ENCODE data around the gene CDKN1C.
"Not testable (repeated sequence)": the region's sequence is repeated elsewhere in the genome, so short reads cannot be mapped to it uniquely, and the experiment has no call there.

Gene CDKN1C

DNA sequence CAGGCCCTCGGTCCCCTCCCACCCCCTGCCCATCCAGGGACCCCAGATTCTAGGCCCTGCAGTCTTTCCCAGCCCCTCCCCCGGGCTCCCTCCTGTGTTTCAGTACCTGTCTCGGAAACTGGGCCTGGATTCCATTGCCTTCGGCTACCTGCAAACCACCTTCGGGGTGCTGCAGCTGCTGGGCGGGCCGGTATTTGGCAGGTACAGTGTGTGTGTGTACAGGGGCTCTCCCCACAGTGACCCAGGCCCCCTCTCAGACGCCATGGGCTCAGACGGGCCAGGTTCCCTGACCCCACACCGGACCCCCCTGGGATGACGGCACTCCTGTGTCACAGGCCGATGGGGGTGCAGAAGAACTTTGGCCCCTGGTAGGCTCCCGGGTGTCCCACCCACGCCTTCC lies 22.6 kb upstream of the CDKN1C start:
- ChIA-PET POLR2A (no interaction called here), CTCF (no interaction called here)
- Histone ChIP-seq H3K27ac (ENCODE audit: insufficient read depth in 1 of 2, low read depth in 1 of 2, low read length in 2 of 2, poor library complexity in 1 of 2, severe bottlenecking in 2 of 2) (no peak overlapping the region), H3K27me3 (replicated peaks in 2 of 5; ENCODE audit: control insufficient read depth in 4 of 5, insufficient read depth in 5 of 5, low read length in 4 of 5) (peaks cover 0 to 9% (median 0%) of the 10 kb centered on the region in 5 experiments), H3K36me3 (ENCODE audit: control insufficient read depth in 4 of 4, insufficient read depth in 4 of 4, low read length in 3 of 4) (no peaks in the 10 kb centered on the region), H3K4me1 (ENCODE audit: control extremely low read depth in 1 of 4, control insufficient read depth in 4 of 4, insufficient read depth in 4 of 4, low read length in 3 of 4) (peaks cover 0 to 15% (median 11%) of the 10 kb centered on the region in 4 experiments), H3K4me3 (ENCODE audit: control insufficient read depth in 1 of 7, extremely low read depth in 1 of 7, insufficient read depth in 4 of 7, low read depth in 2 of 7, low read length in 6 of 7) (no peak overlapping the region), H3K9me3 (ENCODE audit: control extremely low read depth in 1 of 5, control insufficient read depth in 4 of 5, insufficient read depth in 2 of 5, low read depth in 1 of 5, low read length in 4 of 5) (no peaks in the 10 kb centered on the region)
- 97% methylated on average over 12 of the region's 14 CpGs for WGBS (ENCODE audit: insufficient coverage)
- no peak for DNase-seq

DNA sequence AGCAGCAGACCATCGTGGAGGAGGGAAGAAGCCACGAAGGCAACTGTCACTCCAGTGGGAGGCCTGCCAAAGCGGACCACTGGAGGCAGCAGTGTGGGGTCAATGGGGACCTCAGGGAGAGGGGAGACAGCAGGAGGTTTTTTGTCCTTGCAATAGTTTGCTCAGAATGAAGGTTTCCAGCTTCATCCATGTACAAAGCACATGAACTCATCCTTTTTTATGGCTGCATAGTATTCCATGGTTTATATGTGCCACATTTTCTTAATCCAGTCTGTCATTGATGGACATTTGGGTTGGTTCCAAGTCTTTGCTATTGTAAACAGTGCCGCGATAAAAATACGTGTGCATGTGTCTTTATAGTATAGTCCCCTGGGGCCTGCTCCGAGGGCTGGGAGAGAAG lies 19.7 kb upstream of the CDKN1C start:
- CTCF ChIA-PET, result interaction anchor here (2.4 to 4.0 kb wide), 3 partner anchors 13 to 373 kb away, joined by 14 to 18 read pairs (median 17); no protein-coding TSS in a partner anchor
- POLR2A ChIA-PET; H3K4me3 ChIP-seq (ENCODE audit: control insufficient read depth in 1 of 7, extremely low read depth in 1 of 7, insufficient read depth in 4 of 7, low read depth in 2 of 7, low read length in 6 of 7); H3K27me3 ChIP-seq (replicated peaks in 2 of 5; ENCODE audit: control insufficient read depth in 4 of 5, insufficient read depth in 5 of 5, low read length in 4 of 5); H3K27ac ChIP-seq (ENCODE audit: insufficient read depth in 1 of 2, low read depth in 1 of 2, low read length in 2 of 2, poor library complexity in 1 of 2, severe bottlenecking in 2 of 2); H3K9me3 ChIP-seq (ENCODE audit: control extremely low read depth in 1 of 5, control insufficient read depth in 4 of 5, insufficient read depth in 2 of 5, low read depth in 1 of 5, low read length in 4 of 5); DNase-seq; H3K36me3 ChIP-seq (ENCODE audit: control insufficient read depth in 4 of 4, insufficient read depth in 4 of 4, low read length in 3 of 4): not testable (repeated sequence)
- peaks cover 0 to 27% (median 20%) of the 10 kb centered on the region in 4 experiments for H3K4me1 ChIP-seq (ENCODE audit: control extremely low read depth in 1 of 4, control insufficient read depth in 4 of 4, insufficient read depth in 4 of 4, low read length in 3 of 4)
- 100% methylated on average over 7 of the region's 7 CpGs for WGBS (ENCODE audit: insufficient coverage)

DNA sequence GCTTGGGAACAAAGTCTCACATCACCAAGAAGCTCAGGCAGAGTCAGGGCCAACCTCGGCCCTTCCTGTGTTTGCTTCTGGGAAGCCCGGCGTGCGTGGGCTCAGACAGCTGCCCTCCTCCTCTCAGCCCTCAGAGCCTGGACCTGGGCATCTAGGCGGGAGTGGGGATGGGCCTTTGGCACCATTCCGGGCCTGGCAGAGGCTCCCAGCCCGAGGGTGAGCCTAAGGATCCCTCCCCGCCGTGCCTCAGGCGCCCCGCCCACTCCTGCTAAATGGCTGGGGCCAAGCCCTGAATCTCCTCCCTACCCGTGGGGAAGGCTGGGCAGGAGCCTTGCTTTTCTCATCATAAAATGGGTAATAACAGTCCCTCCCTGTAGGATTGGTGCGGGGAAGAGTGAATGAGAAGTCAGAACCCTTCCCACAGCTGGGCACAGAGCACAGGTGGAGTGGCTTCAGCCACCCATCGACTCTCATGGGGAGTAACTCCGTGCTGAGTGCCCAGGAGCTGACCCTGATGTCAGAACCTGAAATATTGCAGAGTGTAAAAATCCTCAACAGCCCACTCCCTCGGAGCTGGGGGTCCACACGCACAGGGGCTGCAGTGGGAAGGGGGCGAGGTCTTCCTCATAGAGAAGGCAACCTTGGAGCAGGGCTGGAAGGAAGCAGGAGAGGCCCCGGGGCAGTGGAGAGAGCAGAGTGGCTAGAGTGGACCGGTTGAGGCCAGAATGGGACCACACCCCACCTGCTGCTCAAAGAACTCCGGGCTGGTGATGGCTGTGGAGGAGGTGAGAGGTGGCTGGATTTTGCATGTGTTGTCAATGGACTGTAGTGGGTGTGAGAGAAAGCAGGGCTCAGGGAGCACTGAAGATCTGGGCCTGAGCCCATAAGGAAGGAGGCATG lies 18.8 kb upstream of the CDKN1C start:
- Histone ChIP-seq H3K4me3 (ENCODE audit: control insufficient read depth in 1 of 7, extremely low read depth in 1 of 7, insufficient read depth in 4 of 7, low read depth in 2 of 7, low read length in 6 of 7) (no peak overlapping the region), H3K27ac (ENCODE audit: insufficient read depth in 1 of 2, low read depth in 1 of 2, low read length in 2 of 2, poor library complexity in 1 of 2, severe bottlenecking in 2 of 2) (no peak overlapping the region), H3K36me3 (ENCODE audit: control insufficient read depth in 4 of 4, insufficient read depth in 4 of 4, low read length in 3 of 4) (no peaks in the 10 kb centered on the region), H3K9me3 (ENCODE audit: control extremely low read depth in 1 of 5, control insufficient read depth in 4 of 5, insufficient read depth in 2 of 5, low read depth in 1 of 5, low read length in 4 of 5) (no peaks in the 10 kb centered on the region), H3K4me1 (ENCODE audit: control extremely low read depth in 1 of 4, control insufficient read depth in 4 of 4, insufficient read depth in 4 of 4, low read length in 3 of 4) (peaks cover 0 to 35% (median 27%) of the 10 kb centered on the region in 4 experiments), H3K27me3 (replicated peaks in 2 of 5; ENCODE audit: control insufficient read depth in 4 of 5, insufficient read depth in 5 of 5, low read length in 4 of 5) (peaks cover 0 to 9% (median 0%) of the 10 kb centered on the region in 5 experiments)
- 92% methylated on average over 18 of the region's 21 CpGs for WGBS (ENCODE audit: insufficient coverage)
- DNase-seq, result no peak
- CTCF ChIA-PET, result interaction anchor here (1.6 to 4.0 kb wide), 4 partner anchors 12 to 372 kb away, joined by 6 to 18 read pairs (median 16); no protein-coding TSS in a partner anchor
- POLR2A ChIA-PET, result no interaction called here

DNA sequence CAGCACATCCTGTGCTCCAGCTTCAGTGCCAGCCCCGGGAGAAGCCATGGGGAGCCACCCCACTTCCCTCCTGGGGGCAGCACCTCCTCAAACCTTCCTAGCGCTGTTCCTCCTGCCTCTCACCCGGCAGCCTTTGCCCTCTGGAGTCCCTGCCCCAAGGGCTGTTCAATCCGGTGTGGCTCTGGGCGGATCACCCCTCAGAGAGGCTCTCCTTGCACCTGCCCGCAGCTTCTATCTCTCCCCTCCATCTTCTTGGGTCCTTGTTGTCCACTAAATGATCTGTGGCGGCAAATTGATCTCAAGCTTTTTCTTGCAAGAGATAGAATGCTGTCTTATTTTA lies 18.1 kb upstream of the CDKN1C start:
- Histone ChIP-seq H3K27ac (ENCODE audit: insufficient read depth in 1 of 2, low read depth in 1 of 2, low read length in 2 of 2, poor library complexity in 1 of 2, severe bottlenecking in 2 of 2) (no peak overlapping the region), H3K9me3 (ENCODE audit: control extremely low read depth in 1 of 5, control insufficient read depth in 4 of 5, insufficient read depth in 2 of 5, low read depth in 1 of 5, low read length in 4 of 5) (no peaks in the 10 kb centered on the region), H3K27me3 (replicated peaks in 2 of 5; ENCODE audit: control insufficient read depth in 4 of 5, insufficient read depth in 5 of 5, low read length in 4 of 5) (peaks cover 0 to 4% (median 0%) of the 10 kb centered on the region in 5 experiments), H3K4me1 (ENCODE audit: control extremely low read depth in 1 of 4, control insufficient read depth in 4 of 4, insufficient read depth in 4 of 4, low read length in 3 of 4) (peaks cover 0 to 42% (median 34%) of the 10 kb centered on the region in 4 experiments), H3K36me3 (ENCODE audit: control insufficient read depth in 4 of 4, insufficient read depth in 4 of 4, low read length in 3 of 4) (no peaks in the 10 kb centered on the region), H3K4me3 (ENCODE audit: control insufficient read depth in 1 of 7, extremely low read depth in 1 of 7, insufficient read depth in 4 of 7, low read depth in 2 of 7, low read length in 6 of 7) (no peak overlapping the region)
- CTCF ChIA-PET, result interaction anchor here (1.2 to 4.0 kb wide), 7 partner anchors 12 to 476 kb away, joined by 3 to 18 read pairs (median 11); no protein-coding TSS in a partner anchor
- POLR2A ChIA-PET, result interaction anchor here (0.6 kb wide), 1 partner anchor 32 kb away, joined by 5 read pairs; no protein-coding TSS in a partner anchor
- no peak for DNase-seq
- 95% methylated on average over 6 of the region's 7 CpGs for WGBS (ENCODE audit: insufficient coverage)

DNA sequence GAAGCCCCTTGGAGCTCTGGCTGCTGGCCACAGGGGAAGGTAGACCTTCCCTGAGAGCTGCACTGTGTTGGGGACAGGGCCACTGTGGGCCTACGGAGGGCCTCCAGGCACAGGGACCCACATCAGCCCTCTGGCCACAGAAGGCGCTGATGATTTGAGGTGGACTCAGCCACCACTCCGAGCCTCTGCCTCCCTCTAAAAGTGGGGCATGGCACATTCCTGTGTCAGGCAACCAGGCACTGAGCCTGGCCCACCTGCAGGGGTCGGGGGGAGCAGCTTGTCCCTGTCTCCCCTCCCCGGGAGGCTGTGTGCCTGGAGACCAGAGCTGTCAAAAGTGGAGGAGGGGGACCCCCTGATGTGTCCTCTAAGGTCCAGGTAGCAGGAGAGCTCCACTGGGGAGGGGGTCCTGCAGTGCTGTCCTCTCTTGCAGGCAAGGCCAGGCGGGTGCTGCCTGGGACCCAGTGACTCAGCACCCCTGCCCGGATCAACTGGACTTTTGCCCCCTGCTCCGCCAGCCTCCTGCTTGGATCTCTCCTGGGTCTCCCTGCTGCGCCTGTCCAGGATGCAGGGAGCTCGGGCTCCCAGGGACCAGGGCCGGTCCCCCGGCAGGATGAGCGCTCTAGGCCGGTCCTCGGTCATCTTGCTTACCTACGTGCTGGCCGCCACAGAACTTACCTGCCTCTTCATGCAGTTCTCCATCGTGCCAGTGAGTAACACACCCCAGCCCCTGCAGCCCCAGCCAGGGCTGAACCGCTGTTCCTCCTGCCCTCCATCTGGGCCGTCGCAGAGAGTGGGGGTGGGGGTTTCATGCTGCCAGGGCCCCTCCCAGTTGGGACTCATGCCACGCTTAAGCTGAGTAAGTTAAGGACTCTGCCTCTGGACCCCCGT lies 17.5 kb upstream of the CDKN1C start:
- H3K27ac ChIP-seq (ENCODE audit: insufficient read depth in 1 of 2, low read depth in 1 of 2, low read length in 2 of 2, poor library complexity in 1 of 2, severe bottlenecking in 2 of 2), result peak overlapping the region in 1 of 2 experiments; percentile 73
- WGBS (ENCODE audit: insufficient coverage), result 85% methylated on average over 21 of the region's 23 CpGs
- POLR2A ChIA-PET, result interaction anchor here (0.6 kb wide), 2 partner anchors 30 to 33 kb away, joined by 3 to 5 read pairs; no protein-coding TSS in a partner anchor
- H3K9me3 ChIP-seq (ENCODE audit: control extremely low read depth in 1 of 5, control insufficient read depth in 4 of 5, insufficient read depth in 2 of 5, low read depth in 1 of 5, low read length in 4 of 5), result no peaks in the 10 kb centered on the region
- no peaks in the 10 kb centered on the region for H3K27me3 ChIP-seq (replicated peaks in 2 of 5; ENCODE audit: control insufficient read depth in 4 of 5, insufficient read depth in 5 of 5, low read length in 4 of 5)
- CTCF ChIA-PET, result interaction anchor here (0.7 to 4.0 kb wide), 9 partner anchors 11 to 475 kb away, joined by 3 to 18 read pairs (median 6); no protein-coding TSS in a partner anchor
- no peak for DNase-seq
- peaks cover 0 to 49% (median 40%) of the 10 kb centered on the region in 4 experiments for H3K4me1 ChIP-seq (ENCODE audit: control extremely low read depth in 1 of 4, control insufficient read depth in 4 of 4, insufficient read depth in 4 of 4, low read length in 3 of 4)
- no peaks in the 10 kb centered on the region for H3K36me3 ChIP-seq (ENCODE audit: control insufficient read depth in 4 of 4, insufficient read depth in 4 of 4, low read length in 3 of 4)
- peak overlapping the region in 6 of 7 experiments; percentile 9 to 75 (median 60) for H3K4me3 ChIP-seq (ENCODE audit: control insufficient read depth in 1 of 7, extremely low read depth in 1 of 7, insufficient read depth in 4 of 7, low read depth in 2 of 7, low read length in 6 of 7)

DNA sequence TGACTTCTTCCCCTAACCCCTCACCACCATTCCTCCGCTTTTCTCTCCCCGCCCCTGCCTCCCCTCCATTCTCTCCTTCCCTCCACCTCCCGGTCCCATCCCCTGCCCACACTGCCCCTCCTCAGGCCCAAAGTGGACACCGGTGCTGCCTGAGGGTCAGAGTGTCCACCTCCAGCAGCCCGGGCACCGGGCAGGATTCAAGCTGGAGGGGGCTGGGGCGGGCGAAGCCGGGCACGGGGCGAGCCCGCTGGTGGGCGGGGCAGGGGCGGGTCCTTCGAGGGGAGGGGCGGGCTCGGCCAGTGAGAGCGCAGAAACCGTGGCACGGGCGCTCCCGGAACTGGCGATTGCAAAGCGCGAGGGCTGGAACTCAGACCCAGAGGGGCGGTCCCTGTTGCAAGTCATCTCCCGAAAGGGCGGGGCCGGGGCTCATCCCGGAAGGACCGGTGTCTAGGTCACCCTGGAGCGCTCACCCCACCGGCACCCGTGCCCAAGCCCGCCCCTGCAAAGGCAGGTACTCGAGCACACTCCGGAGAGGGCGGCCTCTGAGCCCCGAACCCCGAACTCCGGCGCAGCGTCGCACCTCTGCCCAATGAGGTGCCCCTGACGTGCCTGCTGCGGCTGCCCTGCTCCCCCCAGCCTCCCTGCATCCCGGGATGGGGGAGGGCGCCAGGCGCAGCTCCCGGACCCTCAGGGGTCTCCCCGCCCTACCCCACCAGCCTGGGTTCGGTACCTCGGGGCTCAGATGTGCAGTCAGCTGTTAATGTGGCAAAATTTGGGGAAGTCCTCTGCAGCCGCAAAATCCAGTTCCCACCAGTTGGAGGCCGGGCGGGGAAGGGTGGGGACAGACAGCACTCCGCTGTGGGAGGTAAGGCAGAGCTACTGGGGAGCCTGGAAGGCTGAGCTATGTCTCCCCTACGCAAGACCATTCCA lies 16.5 kb upstream of the CDKN1C start:
- Histone ChIP-seq H3K27me3 (replicated peaks in 2 of 5; ENCODE audit: control insufficient read depth in 4 of 5, insufficient read depth in 5 of 5, low read length in 4 of 5) (no peaks in the 10 kb centered on the region), H3K4me1 (ENCODE audit: control extremely low read depth in 1 of 4, control insufficient read depth in 4 of 4, insufficient read depth in 4 of 4, low read length in 3 of 4) (peaks cover 0 to 58% (median 43%) of the 10 kb centered on the region in 4 experiments), H3K9me3 (ENCODE audit: control extremely low read depth in 1 of 5, control insufficient read depth in 4 of 5, insufficient read depth in 2 of 5, low read depth in 1 of 5, low read length in 4 of 5) (no peaks in the 10 kb centered on the region), H3K36me3 (ENCODE audit: control insufficient read depth in 4 of 4, insufficient read depth in 4 of 4, low read length in 3 of 4) (no peaks in the 10 kb centered on the region), H3K4me3 (ENCODE audit: control insufficient read depth in 1 of 7, extremely low read depth in 1 of 7, insufficient read depth in 4 of 7, low read depth in 2 of 7, low read length in 6 of 7) (peak overlapping the region in 6 of 7 experiments; percentile 39 to 75 (median 60)), H3K27ac (ENCODE audit: insufficient read depth in 1 of 2, low read depth in 1 of 2, low read length in 2 of 2, poor library complexity in 1 of 2, severe bottlenecking in 2 of 2) (peak overlapping the region in 1 of 2 experiments; percentile 73)
- ChIA-PET POLR2A (no interaction called here), CTCF (interaction anchor here (0.7 to 4.0 kb wide), 7 partner anchors 10 to 474 kb away, joined by 3 to 18 read pairs (median 5); no protein-coding TSS in a partner anchor)
- WGBS (ENCODE audit: insufficient coverage), result under 1% methylated on average over 37 of the region's 58 CpGs
- peak; percentile 67 to 88 (median 86) for DNase-seq

Measured in common myeloid progenitor, CD34-positive (primary cell).